HepG2 (cell line): Measurements from ENCODE around the gene PDIA4. TPM values are rescaled to one million over a fixed set of nuclear protein-coding genes. Genes with fewer than 3 reads are reported as not detected.

ENCODE experiments used
- THAP11 ChIP-seq: IDR thresholded peaks from 2 replicates; pipeline ENCODE4 v1.6.1; 2016; ENCODE audit warnings: missing biosample characterization, missing genetic modification reagents
- ZNF577 ChIP-seq: sonication (generic); formaldehyde crosslinking; IDR thresholded peaks from 2 replicates; pipeline ENCODE4 v1.4.0; 2020; ENCODE audit warnings: mild to moderate bottlenecking, low read depth, missing genetic modification reagents, borderline replicate concordance
- polyA plus RNA-seq, 8 experiments: library from polyadenylated mRNA; depleted of rRNA in 3 of 8; stranded (reverse) in 7 of 8; unstranded in 1 of 8; fragments of >200 nt; fragmentation: Illumina TruSeq in 4 of 8; extraction: Trizol in 4 of 8; gene quantifications; 2 replicates each; pipeline versions ENCODE4 v1.2.1 to v1.2.3, GENCODE V29; 2011 to 2016; ENCODE audit warnings: low read depth in 4 of 8, missing spikeins in 1 of 8, mixed read lengths in 1 of 8; ENCODE audit not compliant: insufficient read depth in 1 of 8
- total RNA-seq, 5 experiments: library from RNA; depleted of rRNA; stranded (reverse); fragments of >200 nt; fragmentation: Illumina TruSeq; extraction: Trizol; gene quantifications; 2 replicates each; pipeline ENCODE4 v1.2.3, GENCODE V29; 2016; ENCODE audit warnings: low read depth in 1 of 5
- TF ChIP-seq, protein P1 (sequence below): sonication (generic); formaldehyde crosslinking; IDR thresholded peaks from 2 replicates; pipeline ENCODE4 v1.4.0; 2020; ENCODE audit warnings: mild to moderate bottlenecking, low read depth, missing genetic modification reagents
- TF ChIP-seq, protein P2 (sequence below): IDR thresholded peaks from 2 replicates; pipeline ENCODE4 v1.6.1; 2016; ENCODE audit warnings: low read depth
- TF ChIP-seq, protein P3 (sequence below): sonication (generic); formaldehyde crosslinking; IDR thresholded peaks from 2 replicates; pipeline ENCODE4 v1.5.0; 2020; ENCODE audit warnings: missing genetic modification reagents, mild to moderate bottlenecking, borderline replicate concordance
- TF ChIP-seq, protein P4 (sequence below): sonication (generic); formaldehyde crosslinking; IDR thresholded peaks from 2 replicates; pipeline ENCODE4 v1.5.0; 2020; ENCODE audit warnings: mild to moderate bottlenecking, missing genetic modification reagents, moderate library complexity
- TF ChIP-seq, protein P5 (sequence below): sonication (generic); formaldehyde crosslinking; IDR thresholded peaks from 2 replicates; pipeline ENCODE4 v1.5.1; 2020; ENCODE audit warnings: mild to moderate bottlenecking, missing genetic modification reagents, moderate library complexity
- TF ChIP-seq, protein P6 (sequence below): sonication (generic); formaldehyde crosslinking; IDR thresholded peaks from 2 replicates; pipeline ENCODE4 v1.4.0; 2020; ENCODE audit warnings: missing genetic modification reagents, mild to moderate bottlenecking, borderline replicate concordance
- TF ChIP-seq, protein P7 (sequence below): sonication (generic); formaldehyde crosslinking; IDR thresholded peaks from 2 replicates; pipeline ENCODE4 v1.4.0; 2020; ENCODE audit warnings: mild to moderate bottlenecking, missing genetic modification reagents, borderline replicate concordance

PDIA4 gene
- total and polyA plus RNA-seq, 2 of the 13 experiments (the other 11 are each of a cell fraction or from before 2014, with no cell fraction given), result 278 to 402 TPM

DNA sequence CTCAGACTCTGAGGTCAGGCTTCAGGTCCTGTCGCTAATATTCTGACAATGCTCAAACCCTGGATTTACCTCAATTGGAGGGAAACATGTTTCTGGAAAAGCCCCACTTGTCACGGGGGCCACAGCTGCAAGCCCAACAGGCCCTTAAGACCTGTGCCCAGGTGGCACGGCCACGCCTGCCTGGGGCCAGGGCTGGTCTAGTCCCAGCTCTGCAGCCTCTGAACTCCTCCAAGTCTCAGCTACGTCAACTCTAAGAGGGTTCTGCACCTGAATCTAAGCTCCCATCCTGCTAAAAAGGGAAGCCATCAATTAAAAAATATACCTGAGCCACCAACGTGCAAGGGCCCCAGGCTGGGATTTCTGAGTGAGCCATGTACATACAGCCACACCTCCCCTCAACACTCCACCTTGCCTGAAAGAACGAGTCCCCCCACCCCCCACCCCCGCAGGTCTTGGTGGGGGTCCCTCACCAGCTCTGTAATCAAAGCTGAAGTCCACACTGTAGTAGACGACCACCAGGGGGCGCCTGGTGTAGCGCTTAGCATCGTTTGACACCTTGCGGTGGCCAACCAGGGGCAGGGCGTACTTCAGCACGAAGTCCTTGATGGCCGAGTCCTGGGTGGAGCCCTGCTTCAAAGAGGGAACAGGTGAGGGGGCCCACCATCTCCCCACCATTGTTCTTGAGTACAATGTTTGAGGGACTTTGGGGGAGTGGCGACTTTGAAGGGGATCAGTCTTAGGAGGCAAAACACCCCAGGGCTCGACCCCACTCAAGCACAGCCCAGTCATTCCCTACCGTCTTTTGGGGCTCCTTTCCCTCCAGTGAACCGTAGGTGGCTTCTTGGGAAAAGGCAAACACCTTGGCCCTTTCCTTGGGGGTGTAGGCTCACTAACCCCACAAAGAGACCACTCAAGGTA, 22.6 kb downstream of the PDIA4 start (continued):
- TF ChIP-seq, protein P1, sequence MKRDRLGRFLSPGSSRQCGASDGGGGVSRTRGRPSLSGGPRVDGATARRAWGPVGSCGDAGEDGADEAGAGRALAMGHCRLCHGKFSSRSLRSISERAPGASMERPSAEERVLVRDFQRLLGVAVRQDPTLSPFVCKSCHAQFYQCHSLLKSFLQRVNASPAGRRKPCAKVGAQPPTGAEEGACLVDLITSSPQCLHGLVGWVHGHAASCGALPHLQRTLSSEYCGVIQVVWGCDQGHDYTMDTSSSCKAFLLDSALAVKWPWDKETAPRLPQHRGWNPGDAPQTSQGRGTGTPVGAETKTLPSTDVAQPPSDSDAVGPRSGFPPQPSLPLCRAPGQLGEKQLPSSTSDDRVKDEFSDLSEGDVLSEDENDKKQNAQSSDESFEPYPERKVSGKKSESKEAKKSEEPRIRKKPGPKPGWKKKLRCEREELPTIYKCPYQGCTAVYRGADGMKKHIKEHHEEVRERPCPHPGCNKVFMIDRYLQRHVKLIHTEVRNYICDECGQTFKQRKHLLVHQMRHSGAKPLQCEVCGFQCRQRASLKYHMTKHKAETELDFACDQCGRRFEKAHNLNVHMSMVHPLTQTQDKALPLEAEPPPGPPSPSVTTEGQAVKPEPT (CRISPR knock-in tag), result no peak
- TF ChIP-seq, protein P2, sequence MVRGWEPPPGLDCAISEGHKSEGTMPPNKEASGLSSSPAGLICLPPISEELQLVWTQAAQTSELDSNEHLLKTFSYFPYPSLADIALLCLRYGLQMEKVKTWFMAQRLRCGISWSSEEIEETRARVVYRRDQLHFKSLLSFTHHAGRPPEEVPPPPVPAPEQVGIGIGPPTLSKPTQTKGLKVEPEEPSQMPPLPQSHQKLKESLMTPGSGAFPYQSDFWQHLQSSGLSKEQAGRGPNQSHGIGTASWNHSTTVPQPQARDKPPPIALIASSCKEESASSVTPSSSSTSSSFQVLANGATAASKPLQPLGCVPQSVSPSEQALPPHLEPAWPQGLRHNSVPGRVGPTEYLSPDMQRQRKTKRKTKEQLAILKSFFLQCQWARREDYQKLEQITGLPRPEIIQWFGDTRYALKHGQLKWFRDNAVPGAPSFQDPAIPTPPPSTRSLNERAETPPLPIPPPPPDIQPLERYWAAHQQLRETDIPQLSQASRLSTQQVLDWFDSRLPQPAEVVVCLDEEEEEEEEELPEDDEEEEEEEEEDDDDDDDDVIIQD (CRISPR knock-in tag), result peak; percentile 34; the same call in 1 of the 2 replicates
- TF ChIP-seq, protein P3, sequence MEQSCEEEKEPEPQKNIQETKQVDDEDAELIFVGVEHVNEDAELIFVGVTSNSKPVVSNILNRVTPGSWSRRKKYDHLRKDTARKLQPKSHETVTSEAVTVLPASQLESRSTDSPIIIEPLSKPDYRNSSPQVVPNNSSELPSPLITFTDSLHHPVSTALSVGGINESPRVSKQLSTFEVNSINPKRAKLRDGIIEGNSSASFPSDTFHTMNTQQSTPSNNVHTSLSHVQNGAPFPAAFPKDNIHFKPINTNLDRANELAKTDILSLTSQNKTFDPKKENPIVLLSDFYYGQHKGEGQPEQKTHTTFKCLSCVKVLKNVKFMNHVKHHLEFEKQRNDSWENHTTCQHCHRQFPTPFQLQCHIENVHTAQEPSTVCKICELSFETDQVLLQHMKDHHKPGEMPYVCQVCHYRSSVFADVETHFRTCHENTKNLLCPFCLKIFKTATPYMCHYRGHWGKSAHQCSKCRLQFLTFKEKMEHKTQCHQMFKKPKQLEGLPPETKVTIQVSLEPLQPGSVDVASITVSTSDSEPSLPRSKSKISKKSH (CRISPR knock-in tag), result peak; percentile 18; the same call in 1 of the 2 replicates
- TF ChIP-seq, protein P4, sequence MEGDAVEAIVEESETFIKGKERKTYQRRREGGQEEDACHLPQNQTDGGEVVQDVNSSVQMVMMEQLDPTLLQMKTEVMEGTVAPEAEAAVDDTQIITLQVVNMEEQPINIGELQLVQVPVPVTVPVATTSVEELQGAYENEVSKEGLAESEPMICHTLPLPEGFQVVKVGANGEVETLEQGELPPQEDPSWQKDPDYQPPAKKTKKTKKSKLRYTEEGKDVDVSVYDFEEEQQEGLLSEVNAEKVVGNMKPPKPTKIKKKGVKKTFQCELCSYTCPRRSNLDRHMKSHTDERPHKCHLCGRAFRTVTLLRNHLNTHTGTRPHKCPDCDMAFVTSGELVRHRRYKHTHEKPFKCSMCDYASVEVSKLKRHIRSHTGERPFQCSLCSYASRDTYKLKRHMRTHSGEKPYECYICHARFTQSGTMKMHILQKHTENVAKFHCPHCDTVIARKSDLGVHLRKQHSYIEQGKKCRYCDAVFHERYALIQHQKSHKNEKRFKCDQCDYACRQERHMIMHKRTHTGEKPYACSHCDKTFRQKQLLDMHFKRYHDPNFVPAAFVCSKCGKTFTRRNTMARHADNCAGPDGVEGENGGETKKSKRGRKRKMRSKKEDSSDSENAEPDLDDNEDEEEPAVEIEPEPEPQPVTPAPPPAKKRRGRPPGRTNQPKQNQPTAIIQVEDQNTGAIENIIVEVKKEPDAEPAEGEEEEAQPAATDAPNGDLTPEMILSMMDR, result peak; percentile 80
- TF ChIP-seq, protein P5, sequence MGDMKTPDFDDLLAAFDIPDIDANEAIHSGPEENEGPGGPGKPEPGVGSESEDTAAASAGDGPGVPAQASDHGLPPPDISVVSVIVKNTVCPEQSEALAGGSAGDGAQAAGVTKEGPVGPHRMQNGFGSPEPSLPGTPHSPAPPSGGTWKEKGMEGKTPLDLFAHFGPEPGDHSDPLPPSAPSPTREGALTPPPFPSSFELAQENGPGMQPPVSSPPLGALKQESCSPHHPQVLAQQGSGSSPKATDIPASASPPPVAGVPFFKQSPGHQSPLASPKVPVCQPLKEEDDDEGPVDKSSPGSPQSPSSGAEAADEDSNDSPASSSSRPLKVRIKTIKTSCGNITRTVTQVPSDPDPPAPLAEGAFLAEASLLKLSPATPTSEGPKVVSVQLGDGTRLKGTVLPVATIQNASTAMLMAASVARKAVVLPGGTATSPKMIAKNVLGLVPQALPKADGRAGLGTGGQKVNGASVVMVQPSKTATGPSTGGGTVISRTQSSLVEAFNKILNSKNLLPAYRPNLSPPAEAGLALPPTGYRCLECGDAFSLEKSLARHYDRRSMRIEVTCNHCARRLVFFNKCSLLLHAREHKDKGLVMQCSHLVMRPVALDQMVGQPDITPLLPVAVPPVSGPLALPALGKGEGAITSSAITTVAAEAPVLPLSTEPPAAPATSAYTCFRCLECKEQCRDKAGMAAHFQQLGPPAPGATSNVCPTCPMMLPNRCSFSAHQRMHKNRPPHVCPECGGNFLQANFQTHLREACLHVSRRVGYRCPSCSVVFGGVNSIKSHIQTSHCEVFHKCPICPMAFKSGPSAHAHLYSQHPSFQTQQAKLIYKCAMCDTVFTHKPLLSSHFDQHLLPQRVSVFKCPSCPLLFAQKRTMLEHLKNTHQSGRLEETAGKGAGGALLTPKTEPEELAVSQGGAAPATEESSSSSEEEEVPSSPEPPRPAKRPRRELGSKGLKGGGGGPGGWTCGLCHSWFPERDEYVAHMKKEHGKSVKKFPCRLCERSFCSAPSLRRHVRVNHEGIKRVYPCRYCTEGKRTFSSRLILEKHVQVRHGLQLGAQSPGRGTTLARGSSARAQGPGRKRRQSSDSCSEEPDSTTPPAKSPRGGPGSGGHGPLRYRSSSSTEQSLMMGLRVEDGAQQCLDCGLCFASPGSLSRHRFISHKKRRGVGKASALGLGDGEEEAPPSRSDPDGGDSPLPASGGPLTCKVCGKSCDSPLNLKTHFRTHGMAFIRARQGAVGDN (CRISPR knock-in tag), result peak; percentile 71
- TF ChIP-seq, protein P6, sequence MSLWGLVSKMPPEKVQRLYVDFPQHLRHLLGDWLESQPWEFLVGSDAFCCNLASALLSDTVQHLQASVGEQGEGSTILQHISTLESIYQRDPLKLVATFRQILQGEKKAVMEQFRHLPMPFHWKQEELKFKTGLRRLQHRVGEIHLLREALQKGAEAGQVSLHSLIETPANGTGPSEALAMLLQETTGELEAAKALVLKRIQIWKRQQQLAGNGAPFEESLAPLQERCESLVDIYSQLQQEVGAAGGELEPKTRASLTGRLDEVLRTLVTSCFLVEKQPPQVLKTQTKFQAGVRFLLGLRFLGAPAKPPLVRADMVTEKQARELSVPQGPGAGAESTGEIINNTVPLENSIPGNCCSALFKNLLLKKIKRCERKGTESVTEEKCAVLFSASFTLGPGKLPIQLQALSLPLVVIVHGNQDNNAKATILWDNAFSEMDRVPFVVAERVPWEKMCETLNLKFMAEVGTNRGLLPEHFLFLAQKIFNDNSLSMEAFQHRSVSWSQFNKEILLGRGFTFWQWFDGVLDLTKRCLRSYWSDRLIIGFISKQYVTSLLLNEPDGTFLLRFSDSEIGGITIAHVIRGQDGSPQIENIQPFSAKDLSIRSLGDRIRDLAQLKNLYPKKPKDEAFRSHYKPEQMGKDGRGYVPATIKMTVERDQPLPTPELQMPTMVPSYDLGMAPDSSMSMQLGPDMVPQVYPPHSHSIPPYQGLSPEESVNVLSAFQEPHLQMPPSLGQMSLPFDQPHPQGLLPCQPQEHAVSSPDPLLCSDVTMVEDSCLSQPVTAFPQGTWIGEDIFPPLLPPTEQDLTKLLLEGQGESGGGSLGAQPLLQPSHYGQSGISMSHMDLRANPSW (CRISPR knock-in tag), result no peak
- TF ChIP-seq THAP11 (CRISPR knock-in tag) (peak; percentile 34; the same call in 1 of the 2 replicates), ZNF577 (CRISPR knock-in tag) (no peak)
- TF ChIP-seq, protein P7, sequence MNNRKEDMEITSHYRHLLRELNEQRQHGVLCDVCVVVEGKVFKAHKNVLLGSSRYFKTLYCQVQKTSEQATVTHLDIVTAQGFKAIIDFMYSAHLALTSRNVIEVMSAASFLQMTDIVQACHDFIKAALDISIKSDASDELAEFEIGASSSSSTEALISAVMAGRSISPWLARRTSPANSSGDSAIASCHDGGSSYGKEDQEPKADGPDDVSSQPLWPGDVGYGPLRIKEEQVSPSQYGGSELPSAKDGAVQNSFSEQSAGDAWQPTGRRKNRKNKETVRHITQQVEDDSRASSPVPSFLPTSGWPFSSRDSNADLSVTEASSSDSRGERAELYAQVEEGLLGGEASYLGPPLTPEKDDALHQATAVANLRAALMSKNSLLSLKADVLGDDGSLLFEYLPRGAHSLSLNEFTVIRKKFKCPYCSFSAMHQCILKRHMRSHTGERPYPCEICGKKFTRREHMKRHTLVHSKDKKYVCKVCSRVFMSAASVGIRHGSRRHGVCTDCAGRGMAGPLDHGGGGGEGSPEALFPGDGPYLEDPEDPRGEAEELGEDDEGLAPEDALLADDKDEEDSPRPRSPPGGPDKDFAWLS (CRISPR knock-in tag), result 0 out of 2 replicates have a peak, but pooled peaks have one; percentile 69
